GM18507 (cell line): ENCODE data around the gene STX18.
"Not testable (repeated sequence)": the region's sequence is repeated elsewhere in the genome, so short reads cannot be mapped to it uniquely, and the experiment has no call there.

Experiments
- DNase-seq: peaks from one replicate; pipeline ENCODE4 v3.0.0; 2011; ENCODE audit warnings: low read depth; ENCODE audit not compliant: insufficient read length; ENCODE audit errors: extremely low spot score
- FAIRE-seq: peaks from 2 replicates; lab custom pipeline; 2011; peaks lifted over from hg19 to GRCh38; lab: Jason Lieb, UNC

STX18 gene

DNA sequence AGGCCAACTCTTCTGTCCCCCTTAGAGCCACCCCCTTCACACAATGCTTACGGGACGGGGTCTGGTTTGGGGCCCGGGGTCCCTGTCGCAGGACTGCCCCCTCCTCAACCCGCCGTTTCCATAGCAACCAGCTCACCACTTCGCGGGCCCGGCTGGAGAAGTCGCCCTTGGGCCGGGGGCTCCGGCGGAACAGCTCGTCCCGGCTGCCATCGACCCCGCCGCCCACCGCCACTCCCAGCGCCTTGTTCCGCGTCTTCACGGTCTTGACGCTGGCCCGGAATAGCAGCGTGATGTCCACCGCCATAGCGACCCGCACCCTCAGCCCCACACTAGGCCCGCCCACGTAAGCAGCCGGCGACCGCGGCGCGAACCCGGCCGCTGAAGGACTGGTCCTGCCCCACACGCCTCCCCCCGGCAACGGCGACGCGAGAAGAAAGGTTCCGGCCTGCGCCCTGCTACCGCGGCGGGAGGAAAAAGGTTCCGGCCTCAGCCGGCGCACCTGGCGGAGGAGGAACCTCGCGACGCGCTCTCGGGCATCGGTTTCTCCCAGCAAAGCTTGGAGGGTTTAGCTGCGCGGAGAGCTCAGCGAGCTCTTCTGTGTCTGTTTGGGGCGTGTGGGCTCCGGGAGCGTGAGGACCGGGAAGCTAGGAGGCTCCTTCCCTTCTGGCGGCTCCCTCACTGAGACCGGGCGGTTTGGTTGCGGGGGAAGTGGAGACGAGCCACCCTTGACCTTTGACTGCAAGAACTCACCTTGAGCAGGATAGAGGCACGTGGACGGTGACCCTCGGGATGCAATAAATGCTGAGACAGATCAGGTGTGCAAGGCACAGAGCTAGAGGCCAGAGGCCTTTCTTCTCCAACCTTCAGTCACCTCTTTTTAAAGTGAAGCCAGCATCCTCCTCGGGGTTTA, at the start of gene STX18:
Gene STX18, minus strand, starts transcription at position 388 of the 910 bp plus-strand sequence. Its CDS starts 84 bp downstream, at position 304.
- peak; percentile 81 for DNase-seq
- peak; percentile 83 for FAIRE-seq

DNA sequence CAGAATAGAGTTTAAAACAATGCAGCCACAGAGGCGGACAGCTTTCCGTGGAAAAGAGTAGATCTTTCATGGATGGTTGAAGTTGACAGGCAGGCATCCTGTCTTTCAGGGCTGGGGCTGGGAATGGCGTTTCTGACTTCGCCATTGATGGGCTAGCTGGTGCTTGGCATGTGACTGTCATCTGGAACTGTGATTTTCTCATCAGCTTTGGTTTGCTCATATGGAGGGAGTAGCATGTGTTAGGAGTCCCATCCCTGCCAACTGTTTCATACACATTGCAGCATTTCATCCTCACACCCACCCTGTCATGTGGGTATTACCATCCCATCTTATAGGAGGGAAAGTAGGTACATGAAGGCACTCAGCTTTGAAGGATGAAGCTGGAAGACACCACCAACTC, 49.2 kb upstream of the STX18 start:
- DNase-seq (no peak), FAIRE-seq (no peak)

- FAIRE-seq (no peak), DNase-seq (no peak)
These were observed 48.7 kb upstream of the STX18 start for GRCh38 chr4:4590546-4590945.

- FAIRE-seq: no peak
- no peak for DNase-seq
These were observed 43.3 kb upstream of the STX18 start for GRCh38 chr4:4585012-4585670.

GRCh38 chr4:4583606-4584005, 41.8 kb upstream of the STX18 start:
- no peak for DNase-seq
- no peak for FAIRE-seq

DNA sequence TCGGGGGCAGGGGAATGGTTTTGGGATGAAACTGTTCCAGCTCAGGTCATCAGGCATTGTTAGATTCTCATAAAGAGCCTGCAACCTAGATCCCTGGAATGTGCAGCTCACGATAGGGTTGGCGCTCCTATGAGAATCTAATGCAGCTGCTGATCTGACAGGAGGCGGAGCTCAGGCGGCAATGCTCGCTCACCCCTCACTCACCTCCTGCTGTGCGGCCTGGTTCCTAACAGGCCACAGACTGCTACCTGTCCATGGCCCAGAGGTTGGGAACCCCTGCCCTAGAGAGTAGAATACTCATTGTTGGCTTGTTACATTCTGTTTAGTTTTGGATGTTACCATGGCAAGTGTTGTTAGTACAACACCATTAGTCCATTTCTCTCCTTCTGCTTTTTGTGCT, 40.8 kb upstream of the STX18 start:
- no peak for FAIRE-seq

GRCh38 chr4:4580494-4580893, 38.6 kb upstream of the STX18 start:
- FAIRE-seq: no peak

More for the DNA sequence above, 40.8 kb upstream of the STX18 start:
- DNase-seq: no peak

GRCh38 chr4:4578981-4579380, 37.1 kb upstream of the STX18 start:
- DNase-seq (no peak), FAIRE-seq (no peak)

More at GRCh38 chr4:4580494-4580893, 38.6 kb upstream of the STX18 start:
- no peak for DNase-seq

GRCh38 chr4:4577359-4577875, 35.6 kb upstream of the STX18 start:
- DNase-seq: no peak
- no peak for FAIRE-seq

DNA sequence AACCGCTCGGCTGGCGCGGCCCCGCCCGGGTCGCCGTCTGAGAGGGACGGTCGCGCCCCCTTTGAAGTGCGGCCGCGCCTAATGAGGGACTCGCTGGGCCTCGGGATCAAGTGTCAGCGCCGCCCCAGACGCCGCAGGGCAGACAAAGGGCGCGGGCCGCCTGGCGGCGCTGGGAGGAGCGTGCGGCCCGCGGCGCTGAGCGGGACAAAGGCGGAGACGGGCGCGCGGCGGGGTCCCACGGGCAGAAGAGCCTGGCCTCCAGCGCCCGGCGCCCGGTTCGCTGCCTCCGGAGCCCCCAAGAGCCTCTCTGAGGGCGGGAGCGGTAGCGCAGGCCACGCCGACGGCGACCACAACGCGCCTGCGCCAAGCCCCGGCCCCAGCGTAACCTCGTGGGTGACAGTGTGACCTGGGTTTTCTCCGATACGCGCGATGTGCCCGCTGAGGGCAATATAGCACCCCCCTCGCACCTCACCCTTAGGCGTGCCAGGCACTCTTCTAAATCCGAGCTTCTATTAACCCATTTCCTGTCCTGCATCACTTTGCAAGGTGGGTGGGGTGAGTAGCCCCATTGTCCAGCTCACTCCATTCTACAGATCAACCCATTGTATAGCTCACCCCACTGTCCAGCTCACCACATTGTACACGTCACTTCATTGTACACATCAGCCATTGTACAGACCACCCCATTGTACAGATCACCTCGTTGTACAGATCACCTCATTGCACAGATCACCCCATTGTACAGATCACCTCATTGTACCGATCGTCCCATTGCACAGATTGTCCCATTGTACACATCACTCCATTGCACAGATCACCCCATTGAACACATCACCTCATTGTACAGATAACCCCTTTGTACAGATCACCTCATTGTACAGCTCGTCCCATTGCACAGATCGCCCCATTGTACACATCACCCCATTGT, 33.7 kb upstream of the STX18 start:
- FAIRE-seq (peak; percentile 64), DNase-seq (peak; percentile 52)

- DNase-seq (no peak), FAIRE-seq (no peak)
These were observed 32.9 kb upstream of the STX18 start for GRCh38 chr4:4574792-4575191.

GRCh38 chr4:4574052-4574451, 32.2 kb upstream of the STX18 start:
- no peak for DNase-seq
- FAIRE-seq: no peak

- FAIRE-seq: no peak
- DNase-seq: no peak
These were observed 31.0 kb upstream of the STX18 start for GRCh38 chr4:4572821-4573220.

- FAIRE-seq, DNase-seq: not testable (repeated sequence)
These were observed 28.0 kb upstream of the STX18 start for GRCh38 chr4:4569861-4570260.

- DNase-seq (no peak), FAIRE-seq (no peak)
These were observed 27.1 kb upstream of the STX18 start for GRCh38 chr4:4568806-4569427.

- FAIRE-seq, DNase-seq: not testable (repeated sequence)
These were observed 24.5 kb upstream of the STX18 start for GRCh38 chr4:4566359-4566758.

DNA sequence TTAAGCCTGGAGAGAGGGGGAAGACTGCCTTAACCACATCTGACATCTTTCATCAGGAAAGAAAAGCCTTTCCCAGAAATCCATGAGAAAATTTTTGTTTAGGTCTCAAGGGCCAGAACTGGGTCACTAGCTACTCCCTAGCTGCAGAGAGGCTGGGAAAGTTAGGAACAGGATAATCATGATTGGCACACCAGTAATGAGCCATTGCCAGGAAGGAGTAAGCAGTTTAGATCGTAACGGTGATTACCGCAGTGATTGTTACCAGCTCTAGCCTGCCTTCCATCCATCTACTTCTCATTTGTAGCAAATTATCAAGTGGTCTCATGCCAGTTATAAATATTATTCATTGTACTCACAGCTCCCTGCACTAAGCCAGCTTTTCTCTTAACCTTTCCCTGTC, 22.7 kb upstream of the STX18 start:
- DNase-seq (no peak), FAIRE-seq (no peak)

GRCh38 chr4:4560642-4561041, 18.8 kb upstream of the STX18 start:
- DNase-seq (no peak), FAIRE-seq (no peak)

DNA sequence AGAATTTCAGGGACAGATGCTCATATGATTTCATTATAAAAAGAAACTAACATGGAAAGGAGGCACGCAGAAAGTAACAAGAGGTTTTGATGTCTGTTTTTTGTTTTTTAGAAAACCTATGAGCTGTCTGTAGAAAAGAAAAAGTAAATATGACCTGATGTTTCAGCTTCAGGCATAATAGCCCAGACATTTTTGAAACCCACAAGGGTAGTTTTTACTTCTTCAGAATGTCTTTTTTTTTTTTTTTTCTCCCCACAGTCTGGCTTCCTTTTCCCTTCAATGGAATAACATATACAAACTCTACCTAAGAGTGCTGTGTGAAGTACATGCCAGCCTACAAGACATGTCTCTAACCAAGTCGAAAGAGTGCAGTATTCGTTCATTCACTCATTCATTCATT, 18.3 kb upstream of the STX18 start:
- FAIRE-seq: no peak

More for the DNA sequence above, 18.3 kb upstream of the STX18 start:
- DNase-seq: no peak
